Stomach (tissue), 4 donors: ENCODE data around the gene P3H3.
"Not testable (repeated sequence)": the region's sequence is repeated elsewhere in the genome, so short reads cannot be mapped to it uniquely, and the experiment has no call there.

Source experiments
- CTCF ChIP-seq, 7 experiments: fragments of 450-650 bp in 4 of 7; fragments of 200-600 bp in 3 of 7; sonication (generic) in 3 of 7; IDR thresholded peaks; one replicate each; pipeline ENCODE4 v1.5.1; 2016 to 2019; ENCODE audit warnings: antibody characterized with exemption in 7 of 7, control low read depth in 2 of 7, mild to moderate bottlenecking in 1 of 7
- POLR2A ChIP-seq, 4 donors: fragments of 450-650 bp; IDR thresholded peaks; one replicate each; pipeline ENCODE4 v1.6.1; 2016; ENCODE audit warnings: antibody characterized with exemption in 4 of 4, control low read depth in 2 of 4, mild to moderate bottlenecking in 1 of 4, moderate library complexity in 1 of 4
- POLR2AphosphoS5 ChIP-seq, 3 donors: sonication (generic); formaldehyde crosslinking; IDR thresholded peaks; one replicate each; pipeline ENCODE4 v1.6.1; 2016; ENCODE audit warnings: antibody characterized with exemption in 3 of 3

- not testable (repeated sequence) for TF ChIP-seq CTCF, POLR2A, POLR2AphosphoS5 (IDR thresholded peaks at IDR 0.05)
Measured at GRCh38 chr12:6870304-6870703, 42.1 kb downstream of the P3H3 start.
